NOMO-1 treated with DMSO at 0.1 percent for 48 hours (cell line): ENCODE data around the gene MANBA.
"Not testable (repeated sequence)": the region's sequence is repeated elsewhere in the genome, so short reads cannot be mapped to it uniquely, and the experiment has no call there.

ENCODE experiments used
- DNase-seq: peaks from one replicate; lab custom pipeline; 2025; ENCODE audit not compliant: unreplicated experiment; lab: John Stamatoyannopoulos, UW

MANBA gene

GRCh38 chr4:102764901-102765300 is 4.1 kb upstream of the MANBA start:
- no peak for DNase-seq

GRCh38 chr4:102761906-102762305 is 1.1 kb upstream of the MANBA start:
- DNase-seq = no peak

- DNase-seq = no peak
Observed at GRCh38 chr4:102761296-102761701, 531 bp upstream of the MANBA start.

DNA sequence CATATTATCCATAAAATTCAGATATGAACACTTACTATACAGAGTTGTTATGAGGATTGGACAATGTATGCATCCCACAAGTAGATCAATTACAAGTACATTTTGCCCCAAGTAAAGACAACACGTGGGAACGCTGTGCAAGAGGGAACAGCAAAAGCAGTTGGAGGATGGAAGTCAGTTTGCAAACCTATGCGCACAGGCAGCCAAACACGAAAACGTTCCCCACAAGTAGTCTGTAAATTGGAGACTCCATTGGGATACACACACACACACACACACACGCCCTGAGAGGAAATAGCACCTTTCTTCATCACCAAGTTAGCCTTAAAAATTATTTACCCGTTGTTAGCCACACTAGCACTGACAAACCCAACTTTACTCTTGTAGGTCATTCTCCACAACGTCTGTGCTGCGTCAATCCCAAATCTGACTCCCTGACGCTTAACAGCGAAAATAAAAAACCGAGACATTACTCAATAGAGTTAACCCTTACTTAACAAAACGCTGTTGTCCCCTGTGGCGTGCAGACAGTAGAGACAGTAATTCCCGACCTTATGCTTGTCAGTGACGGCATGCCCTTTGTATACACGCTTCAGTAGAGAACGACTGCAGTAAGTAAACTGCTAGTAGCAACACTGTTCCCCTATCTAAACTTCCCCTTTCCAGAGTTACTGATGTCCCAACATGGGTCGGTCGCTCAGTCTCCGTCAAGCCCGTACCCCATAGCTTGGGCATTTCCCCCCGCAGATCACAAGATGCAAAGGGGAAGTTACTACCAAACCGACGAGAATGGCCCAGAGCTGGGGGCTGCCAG is 730 bp downstream of the MANBA start:
- DNase-seq = peak; percentile 96

GRCh38 chr4:102758241-102759160 is 2.3 kb downstream of the MANBA start:
- peak; percentile 79 for DNase-seq

- no peak for DNase-seq
Observed at GRCh38 chr4:102757681-102758080, 3.1 kb downstream of the MANBA start.

- DNase-seq = no peak
Observed at GRCh38 chr4:102754044-102754443, 6.7 kb downstream of the MANBA start.

DNA sequence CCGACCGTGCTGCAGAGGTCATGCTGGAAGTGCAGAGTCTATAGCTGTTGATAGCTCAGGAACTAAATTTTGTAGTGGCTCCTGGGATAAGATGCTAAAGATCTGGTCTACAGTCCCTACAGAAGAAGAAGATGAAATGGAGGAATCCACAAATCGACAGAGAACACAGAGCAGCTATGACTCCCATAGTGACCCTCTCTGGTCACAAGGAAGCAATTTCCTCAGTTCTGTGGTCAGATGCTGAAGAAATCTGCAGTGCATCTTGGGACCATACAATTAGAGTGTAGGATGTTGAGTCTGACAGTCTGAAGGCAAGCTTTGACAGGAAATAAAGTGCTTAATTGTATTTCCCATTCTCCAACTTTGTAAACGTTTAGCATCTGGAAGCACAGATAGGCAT is 8.8 kb downstream of the MANBA start:
- peak; percentile 13 for DNase-seq

DNA sequence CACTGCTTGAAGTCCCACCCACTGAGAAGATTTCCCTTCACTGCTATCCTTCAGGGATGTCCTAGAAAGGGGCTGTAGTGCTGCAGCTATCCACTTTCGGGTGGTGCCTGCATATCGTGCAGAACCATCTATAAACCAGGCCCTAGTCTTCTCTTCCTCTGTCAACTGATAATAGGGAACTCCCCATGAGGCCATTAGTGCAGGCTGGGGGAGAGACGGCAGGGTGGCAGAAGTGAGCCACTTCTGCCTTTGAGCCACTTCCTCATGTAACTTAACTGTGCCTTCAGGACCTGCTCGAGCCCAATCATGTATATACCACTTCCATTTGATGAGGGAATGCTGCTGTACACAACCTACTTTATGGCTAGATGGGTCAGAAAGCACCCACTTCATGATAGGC is 17.4 kb downstream of the MANBA start:
- DNase-seq = peak; percentile 85

GRCh38 chr4:102738802-102739201 is 22.0 kb downstream of the MANBA start:
- not testable (repeated sequence) for DNase-seq

GRCh38 chr4:102736636-102737549 is 23.9 kb downstream of the MANBA start:
- no peak for DNase-seq

DNA sequence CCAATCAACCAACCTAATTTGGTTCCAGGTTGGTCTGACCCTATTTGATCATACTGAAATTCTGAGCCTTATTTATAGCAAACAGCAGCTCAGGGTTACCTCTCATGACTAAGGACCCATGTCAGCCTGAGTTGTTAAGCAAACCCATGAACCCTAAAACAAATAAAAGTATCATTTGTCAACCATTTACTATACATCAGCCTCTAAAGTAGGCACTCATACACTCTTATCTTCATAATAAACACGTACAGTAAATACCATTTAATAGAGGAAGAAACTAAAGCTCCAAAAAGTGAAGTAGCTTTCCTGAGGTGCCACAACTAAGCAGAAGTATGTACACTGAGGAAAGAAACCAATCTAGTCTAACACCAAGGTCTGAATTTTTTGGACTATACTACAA is 25.2 kb downstream of the MANBA start:
- no peak for DNase-seq

- peak; percentile 41 for DNase-seq
Observed at GRCh38 chr4:102734591-102735385, 26.0 kb downstream of the MANBA start.

GRCh38 chr4:102734116-102734515 is 26.7 kb downstream of the MANBA start:
- DNase-seq = no peak

DNA sequence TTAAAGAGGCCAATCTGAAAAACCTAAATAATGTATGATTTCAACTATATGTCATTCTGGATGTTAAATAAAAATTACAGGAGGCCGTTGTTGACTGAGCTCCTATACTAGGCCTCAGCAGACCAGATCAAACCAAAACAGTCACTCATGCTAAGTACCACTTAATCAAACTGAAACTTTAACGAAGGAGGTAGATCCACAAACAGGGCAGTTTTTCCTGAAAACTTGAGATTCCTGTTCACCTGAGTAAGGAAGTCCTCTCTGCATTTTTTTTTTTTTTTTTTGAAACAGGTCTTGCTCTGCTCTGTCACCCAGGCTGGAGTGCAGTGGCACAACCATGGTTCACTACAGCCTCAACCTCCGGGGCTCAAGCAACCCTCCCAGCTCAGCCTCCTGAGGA is 27.7 kb downstream of the MANBA start:
- no peak for DNase-seq

- DNase-seq = no peak
Observed at GRCh38 chr4:102732678-102733077, 28.1 kb downstream of the MANBA start.

GRCh38 chr4:102730968-102731533 is 29.7 kb downstream of the MANBA start:
- no peak for DNase-seq

DNA sequence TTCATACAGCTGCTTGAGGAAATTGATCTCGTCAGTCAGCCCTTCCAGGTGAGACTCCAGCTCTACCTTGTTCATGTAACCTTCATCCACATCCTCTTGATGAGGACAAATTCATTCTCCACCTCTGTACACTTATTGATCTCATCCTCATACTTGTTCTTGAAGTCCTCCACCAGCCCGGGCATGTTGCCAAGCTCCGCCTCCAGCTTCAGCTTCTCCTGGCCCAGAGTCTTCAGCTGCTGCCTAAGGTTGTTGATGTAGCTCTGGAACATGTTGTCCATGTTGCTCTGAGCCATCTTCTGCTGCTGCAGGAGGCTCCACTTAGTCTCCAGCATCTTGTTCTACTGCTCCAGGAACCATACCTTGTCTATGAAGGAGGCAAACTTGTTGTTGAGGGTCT is 31.3 kb downstream of the MANBA start:
- DNase-seq = not testable (repeated sequence)

- DNase-seq = not testable (repeated sequence)
Observed at GRCh38 chr4:102726919-102727318, 33.8 kb downstream of the MANBA start.

DNA sequence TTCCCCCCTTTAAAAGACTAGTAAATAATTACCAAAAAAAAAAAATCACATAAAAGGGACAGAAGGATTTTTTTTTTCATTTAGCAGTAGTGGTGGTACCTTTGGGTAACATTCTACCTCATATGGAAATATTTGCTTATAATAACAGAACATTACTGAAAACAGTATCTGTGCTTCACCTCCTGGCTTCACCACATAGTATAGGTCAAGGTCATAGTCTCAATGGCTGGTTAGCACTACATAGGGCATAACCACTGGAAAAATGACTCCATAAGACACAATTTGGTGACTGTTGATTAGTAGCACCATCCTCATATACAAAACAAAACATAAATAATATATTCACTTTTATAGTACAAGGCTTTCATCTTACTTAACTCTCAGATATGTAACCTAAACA is 34.7 kb downstream of the MANBA start:
- DNase-seq = no peak
